ENCODE results near the gene ETV6.
A peak's percentile ranks its signal among the peaks of the same experiment; 100 is the strongest.

ETV6 gene

DNA sequence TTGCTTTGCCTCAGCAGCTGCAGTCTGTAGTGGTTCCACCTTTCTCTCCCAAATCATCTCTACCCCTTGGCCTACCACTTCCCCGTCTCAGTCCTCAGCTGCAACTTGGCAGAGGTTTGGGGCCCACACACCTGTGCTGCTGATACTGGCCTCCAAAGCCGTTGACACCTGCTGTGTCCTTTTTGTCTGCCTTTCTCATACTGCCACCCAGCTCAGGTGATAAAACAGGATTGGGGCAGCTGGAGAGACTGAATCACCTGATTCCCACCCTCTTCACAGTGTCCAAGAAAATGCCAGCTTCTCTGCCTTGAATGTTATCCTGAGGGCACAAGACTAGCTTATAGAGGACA lies 103.7 kb downstream of the ETV6 start:
- no peak overlapping the region for H3K4me3 ChIP-seq (ENCODE audit: low read depth, low read length)
- no peak for DNase-seq (ENCODE audit: low read depth, low spot score)
- TF ChIP-seq, protein P1, sequence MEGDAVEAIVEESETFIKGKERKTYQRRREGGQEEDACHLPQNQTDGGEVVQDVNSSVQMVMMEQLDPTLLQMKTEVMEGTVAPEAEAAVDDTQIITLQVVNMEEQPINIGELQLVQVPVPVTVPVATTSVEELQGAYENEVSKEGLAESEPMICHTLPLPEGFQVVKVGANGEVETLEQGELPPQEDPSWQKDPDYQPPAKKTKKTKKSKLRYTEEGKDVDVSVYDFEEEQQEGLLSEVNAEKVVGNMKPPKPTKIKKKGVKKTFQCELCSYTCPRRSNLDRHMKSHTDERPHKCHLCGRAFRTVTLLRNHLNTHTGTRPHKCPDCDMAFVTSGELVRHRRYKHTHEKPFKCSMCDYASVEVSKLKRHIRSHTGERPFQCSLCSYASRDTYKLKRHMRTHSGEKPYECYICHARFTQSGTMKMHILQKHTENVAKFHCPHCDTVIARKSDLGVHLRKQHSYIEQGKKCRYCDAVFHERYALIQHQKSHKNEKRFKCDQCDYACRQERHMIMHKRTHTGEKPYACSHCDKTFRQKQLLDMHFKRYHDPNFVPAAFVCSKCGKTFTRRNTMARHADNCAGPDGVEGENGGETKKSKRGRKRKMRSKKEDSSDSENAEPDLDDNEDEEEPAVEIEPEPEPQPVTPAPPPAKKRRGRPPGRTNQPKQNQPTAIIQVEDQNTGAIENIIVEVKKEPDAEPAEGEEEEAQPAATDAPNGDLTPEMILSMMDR (IDR thresholded peaks at IDR 0.05; ENCODE audit: low read depth, low read length) = no peak
- in situ Hi-C loops (cut with HindIII; ENCODE audit: low sequenced_read_pairs) = no loop called here

DNA sequence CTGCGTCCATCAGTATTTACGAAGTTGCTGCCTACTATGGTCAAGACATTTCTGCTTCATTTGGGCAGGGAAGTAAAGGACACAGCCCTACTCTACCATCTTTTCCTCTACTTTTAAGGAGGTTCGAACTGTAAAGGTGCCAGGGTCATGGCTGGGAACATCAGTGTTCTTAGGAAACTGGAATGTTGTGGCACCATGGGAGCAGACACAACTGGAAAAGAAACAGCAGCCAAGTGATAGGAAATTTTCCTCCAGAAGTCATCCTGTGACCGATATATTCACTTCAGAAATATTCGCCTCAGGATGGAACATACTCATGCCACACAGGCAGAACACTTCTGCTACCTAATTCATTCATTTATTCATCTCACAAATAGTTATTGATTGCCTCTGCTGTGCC lies 104.4 kb downstream of the ETV6 start:
- in situ Hi-C loops (cut with HindIII; ENCODE audit: low sequenced_read_pairs) = no loop called here
- no peak for DNase-seq (ENCODE audit: low read depth, low spot score)
- TF ChIP-seq, protein P1 (IDR thresholded peaks at IDR 0.05; ENCODE audit: low read depth, low read length) = no peak
- H3K4me3 ChIP-seq (ENCODE audit: low read depth, low read length) = no peak overlapping the region

GRCh38 chr12:11754256-11754655 lies 104.8 kb downstream of the ETV6 start:
- TF ChIP-seq, protein P1 (IDR thresholded peaks at IDR 0.05; ENCODE audit: low read depth, low read length) = no peak

GRCh38 chr12:11755302-11755930 lies 105.9 kb downstream of the ETV6 start:
- DNase-seq (ENCODE audit: low read depth, low spot score) = peak; percentile 32
- in situ Hi-C loops (cut with HindIII; ENCODE audit: low sequenced_read_pairs) = no loop called here
- H3K4me3 ChIP-seq (ENCODE audit: low read depth, low read length) = no peak overlapping the region
- TF ChIP-seq, protein P1 (IDR thresholded peaks at IDR 0.05; ENCODE audit: low read depth, low read length) = no peak

More at GRCh38 chr12:11754256-11754655, 104.8 kb downstream of the ETV6 start:
- in situ Hi-C loops (cut with HindIII; ENCODE audit: low sequenced_read_pairs) = no loop called here
- DNase-seq (ENCODE audit: low read depth, low spot score) = no peak
- H3K4me3 ChIP-seq (ENCODE audit: low read depth, low read length) = no peak overlapping the region

GRCh38 chr12:11756022-11756421 lies 106.5 kb downstream of the ETV6 start:
- no peak for DNase-seq (ENCODE audit: low read depth, low spot score)
- TF ChIP-seq, protein P1 (IDR thresholded peaks at IDR 0.05; ENCODE audit: low read depth, low read length) = no peak
- in situ Hi-C loops (cut with HindIII; ENCODE audit: low sequenced_read_pairs) = no loop called here
- no peak overlapping the region for H3K4me3 ChIP-seq (ENCODE audit: low read depth, low read length)

- no peak for DNase-seq (ENCODE audit: low read depth, low spot score)
- TF ChIP-seq, protein P1 (IDR thresholded peaks at IDR 0.05; ENCODE audit: low read depth, low read length) = no peak
- in situ Hi-C loops (cut with HindIII; ENCODE audit: low sequenced_read_pairs) = no loop called here
- no peak overlapping the region for H3K4me3 ChIP-seq (ENCODE audit: low read depth, low read length)
These were observed 107.0 kb downstream of the ETV6 start for GRCh38 chr12:11756523-11756922.
